ENCODE results near the gene FMNL1. TPM values are rescaled to one million over a fixed set of nuclear protein-coding genes. Genes with fewer than 3 reads are reported as not detected.
A peak's percentile ranks its signal among the peaks of the same experiment; 100 is the strongest.

Gene FMNL1
- total RNA-seq, 1 experiment from 2014 or later = 20.0 TPM

- TF ChIP-seq, protein P1, sequence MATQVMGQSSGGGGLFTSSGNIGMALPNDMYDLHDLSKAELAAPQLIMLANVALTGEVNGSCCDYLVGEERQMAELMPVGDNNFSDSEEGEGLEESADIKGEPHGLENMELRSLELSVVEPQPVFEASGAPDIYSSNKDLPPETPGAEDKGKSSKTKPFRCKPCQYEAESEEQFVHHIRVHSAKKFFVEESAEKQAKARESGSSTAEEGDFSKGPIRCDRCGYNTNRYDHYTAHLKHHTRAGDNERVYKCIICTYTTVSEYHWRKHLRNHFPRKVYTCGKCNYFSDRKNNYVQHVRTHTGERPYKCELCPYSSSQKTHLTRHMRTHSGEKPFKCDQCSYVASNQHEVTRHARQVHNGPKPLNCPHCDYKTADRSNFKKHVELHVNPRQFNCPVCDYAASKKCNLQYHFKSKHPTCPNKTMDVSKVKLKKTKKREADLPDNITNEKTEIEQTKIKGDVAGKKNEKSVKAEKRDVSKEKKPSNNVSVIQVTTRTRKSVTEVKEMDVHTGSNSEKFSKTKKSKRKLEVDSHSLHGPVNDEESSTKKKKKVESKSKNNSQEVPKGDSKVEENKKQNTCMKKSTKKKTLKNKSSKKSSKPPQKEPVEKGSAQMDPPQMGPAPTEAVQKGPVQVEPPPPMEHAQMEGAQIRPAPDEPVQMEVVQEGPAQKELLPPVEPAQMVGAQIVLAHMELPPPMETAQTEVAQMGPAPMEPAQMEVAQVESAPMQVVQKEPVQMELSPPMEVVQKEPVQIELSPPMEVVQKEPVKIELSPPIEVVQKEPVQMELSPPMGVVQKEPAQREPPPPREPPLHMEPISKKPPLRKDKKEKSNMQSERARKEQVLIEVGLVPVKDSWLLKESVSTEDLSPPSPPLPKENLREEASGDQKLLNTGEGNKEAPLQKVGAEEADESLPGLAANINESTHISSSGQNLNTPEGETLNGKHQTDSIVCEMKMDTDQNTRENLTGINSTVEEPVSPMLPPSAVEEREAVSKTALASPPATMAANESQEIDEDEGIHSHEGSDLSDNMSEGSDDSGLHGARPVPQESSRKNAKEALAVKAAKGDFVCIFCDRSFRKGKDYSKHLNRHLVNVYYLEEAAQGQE (IDR thresholded peaks at IDR 0.05; ENCODE audit: insufficient read depth in 1 of 2, low read depth in 2 of 2, low read length in 1 of 2) = no peak
- TF ChIP-seq, protein P2, sequence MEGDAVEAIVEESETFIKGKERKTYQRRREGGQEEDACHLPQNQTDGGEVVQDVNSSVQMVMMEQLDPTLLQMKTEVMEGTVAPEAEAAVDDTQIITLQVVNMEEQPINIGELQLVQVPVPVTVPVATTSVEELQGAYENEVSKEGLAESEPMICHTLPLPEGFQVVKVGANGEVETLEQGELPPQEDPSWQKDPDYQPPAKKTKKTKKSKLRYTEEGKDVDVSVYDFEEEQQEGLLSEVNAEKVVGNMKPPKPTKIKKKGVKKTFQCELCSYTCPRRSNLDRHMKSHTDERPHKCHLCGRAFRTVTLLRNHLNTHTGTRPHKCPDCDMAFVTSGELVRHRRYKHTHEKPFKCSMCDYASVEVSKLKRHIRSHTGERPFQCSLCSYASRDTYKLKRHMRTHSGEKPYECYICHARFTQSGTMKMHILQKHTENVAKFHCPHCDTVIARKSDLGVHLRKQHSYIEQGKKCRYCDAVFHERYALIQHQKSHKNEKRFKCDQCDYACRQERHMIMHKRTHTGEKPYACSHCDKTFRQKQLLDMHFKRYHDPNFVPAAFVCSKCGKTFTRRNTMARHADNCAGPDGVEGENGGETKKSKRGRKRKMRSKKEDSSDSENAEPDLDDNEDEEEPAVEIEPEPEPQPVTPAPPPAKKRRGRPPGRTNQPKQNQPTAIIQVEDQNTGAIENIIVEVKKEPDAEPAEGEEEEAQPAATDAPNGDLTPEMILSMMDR (IDR thresholded peaks at IDR 0.05) = no peak
- TF ChIP-seq SIN3A (IDR thresholded peaks at IDR 0.05; ENCODE audit: borderline replicate concordance, insufficient read depth, low read depth, low read length) (no peak), TCF7L2 (IDR thresholded peaks at IDR 0.05; ENCODE audit: low read depth, low read length) (no peak), POLR2AphosphoS5 (IDR thresholded peaks at IDR 0.05; ENCODE audit: low read depth, low read length) (no peak)
- no peak overlapping the region for H3K4me3 ChIP-seq (ENCODE audit: low read depth in 2 of 2, low read length in 2 of 2)
- ChIA-PET POLR2A (interaction anchor here (0.6 kb wide), 1 partner anchor 95 kb away, joined by 4 read pairs; no protein-coding TSS in a partner anchor), CTCF (interaction anchor here (0.6 kb wide), 1 partner anchor 22 kb away, joined by 3 read pairs; no protein-coding TSS in a partner anchor)
- peaks cover 7% of the 10 kb centered on the region for H3K36me3 ChIP-seq (ENCODE audit: control insufficient read depth, insufficient read depth, low read length)
- peak overlapping the region; percentile 20 for H3K27ac ChIP-seq (ENCODE audit: low read length)
- H3K9me3 ChIP-seq (ENCODE audit: control insufficient read depth, insufficient read depth, low read depth, low read length) = no peaks in the 10 kb centered on the region
- no peak for DNase-seq (ENCODE audit: low read depth, low spot score)
- in situ Hi-C loops (cut with HindIII; ENCODE audit: low pct_unique_long_range_greater_than_20kb, low sequenced_read_pairs) (no loop called here), intact Hi-C loops (cut with micrococcal nuclease; ENCODE audit: unreplicated experiment) (no loop called here)
- no TSS peak for BruUV-seq (replicated peaks)
- H3K27me3 ChIP-seq (ENCODE audit: control insufficient read depth, insufficient read depth, low read length) = no peaks in the 10 kb centered on the region
- peak; percentile 37; the same call in 1 of the 2 replicates for ATAC-seq
- H3K4me1 ChIP-seq (ENCODE audit: control insufficient read depth, insufficient read depth, low read length) = peaks cover 34% of the 10 kb centered on the region
Measured at GRCh38 chr17:45282683-45283644, 61.3 kb downstream of the FMNL1 start.

DNA sequence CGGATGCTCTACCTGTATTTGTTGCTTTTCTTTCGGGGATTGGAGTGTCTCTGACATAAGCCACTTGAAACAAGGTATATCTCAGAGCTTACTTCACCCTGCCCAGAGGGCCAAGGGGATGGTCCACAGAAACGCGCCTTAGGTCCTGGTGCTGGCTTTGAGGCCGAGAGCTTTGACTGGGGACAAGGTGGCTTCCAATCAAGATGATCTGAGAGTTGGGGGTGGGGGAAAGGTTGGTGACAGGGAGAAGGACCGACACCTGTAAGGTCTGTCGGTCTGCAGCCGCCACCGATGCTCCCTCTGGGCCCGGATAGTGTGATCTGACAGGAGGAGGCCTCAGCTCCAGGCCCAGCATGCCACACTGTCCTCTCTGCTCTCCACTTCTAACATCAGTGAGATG, 62.0 kb downstream of the FMNL1 start:
- TF ChIP-seq, protein P1 (IDR thresholded peaks at IDR 0.05; ENCODE audit: insufficient read depth in 1 of 2, low read depth in 2 of 2, low read length in 1 of 2) = no peak
- no peak for TF ChIP-seq POLR2AphosphoS5 (IDR thresholded peaks at IDR 0.05; ENCODE audit: low read depth, low read length)
- TF ChIP-seq, protein P2 (IDR thresholded peaks at IDR 0.05) = no peak
- TF ChIP-seq SIN3A (IDR thresholded peaks at IDR 0.05; ENCODE audit: borderline replicate concordance, insufficient read depth, low read depth, low read length) = no peak
- no peak for TF ChIP-seq TCF7L2 (IDR thresholded peaks at IDR 0.05; ENCODE audit: low read depth, low read length)

More for the DNA sequence above, 62.0 kb downstream of the FMNL1 start:
- peaks cover 29% of the 10 kb centered on the region for H3K4me1 ChIP-seq (ENCODE audit: control insufficient read depth, insufficient read depth, low read length)
- no TSS peak for BruUV-seq (replicated peaks)
- peaks cover 7% of the 10 kb centered on the region for H3K36me3 ChIP-seq (ENCODE audit: control insufficient read depth, insufficient read depth, low read length)
- ATAC-seq (no peak), DNase-seq (ENCODE audit: low read depth, low spot score) (no peak)
- peak overlapping the region; percentile 59 for H3K27ac ChIP-seq (ENCODE audit: low read length)
- intact Hi-C loops (cut with micrococcal nuclease; ENCODE audit: unreplicated experiment) (no loop called here), in situ Hi-C loops (cut with HindIII; ENCODE audit: low pct_unique_long_range_greater_than_20kb, low sequenced_read_pairs) (no loop called here)
- H3K9me3 ChIP-seq (ENCODE audit: control insufficient read depth, insufficient read depth, low read depth, low read length) = no peaks in the 10 kb centered on the region
- no peaks in the 10 kb centered on the region for H3K27me3 ChIP-seq (ENCODE audit: control insufficient read depth, insufficient read depth, low read length)
- H3K4me3 ChIP-seq (ENCODE audit: low read depth in 2 of 2, low read length in 2 of 2) = no peak overlapping the region
- ChIA-PET CTCF (interaction anchor here (0.6 to 0.7 kb wide), 2 partner anchors 18 to 23 kb away, joined by 3 to 4 read pairs; no protein-coding TSS in a partner anchor), POLR2A (no interaction called here)
